ENCODE measurements around the gene SFN. TPM values are rescaled to one million over a fixed set of nuclear protein-coding genes. Genes with fewer than 3 reads are reported as not detected.
"Not testable (repeated sequence)": the region's sequence is repeated elsewhere in the genome, so short reads cannot be mapped to it uniquely, and the experiment has no call there.

The SFN gene
- total RNA-seq, 1 donor from 2014 or later, result 0.21 TPM

GRCh38 chr1:26831546-26832248 is 31.3 kb upstream of the SFN start:
- Histone ChIP-seq H2AFZ (replicated peaks) (no peak overlapping the region), H4K20me1 (ENCODE audit: low read depth) (peaks cover 61% of the 10 kb centered on the region), H3K9ac (no peak overlapping the region), H3K4me2 (no peak overlapping the region), H3F3A (ENCODE audit: low read depth) (peaks cover 23% of the 10 kb centered on the region), H3K4me1 (peaks cover 23% of the 10 kb centered on the region), H3K79me2 (ENCODE audit: low read depth) (peaks cover 51% of the 10 kb centered on the region), H3K4me3 (no peak overlapping the region), H3K9me3 (ENCODE audit: low read depth) (no peaks in the 10 kb centered on the region), H3K27ac (no peak overlapping the region), H3K27me3 (no peaks in the 10 kb centered on the region), H3K36me3 (no peaks in the 10 kb centered on the region)
- TF ChIP-seq EZH2 (IDR thresholded peaks at IDR 0.05), result no peak
- no peak for TF ChIP-seq EZH2phosphoT487 (IDR thresholded peaks at IDR 0.05)
- no peak for TF ChIP-seq CTCF (IDR thresholded peaks at IDR 0.05)
- Mint-ChIP-seq H3K27me3 (ENCODE audit: insufficient read depth, low read depth) (peaks cover 10% of the 10 kb centered on the region), H3K9me3 (no peaks in the 10 kb centered on the region), H3K4me1 (peaks cover 36% of the 10 kb centered on the region), H3K27ac (no peak overlapping the region), H3K36me3 (peaks cover 27% of the 10 kb centered on the region), H3K4me3 (no peak overlapping the region)
- no peak for DNase-seq (ENCODE audit: low spot score)

- Histone ChIP-seq H3K4me3 (no peak overlapping the region), H4K20me1 (ENCODE audit: low read depth) (peaks cover 58% of the 10 kb centered on the region), H3K79me2 (ENCODE audit: low read depth) (peaks cover 45% of the 10 kb centered on the region), H2AFZ (replicated peaks) (no peak overlapping the region), H3F3A (ENCODE audit: low read depth) (peaks cover 21% of the 10 kb centered on the region), H3K4me1 (peaks cover 21% of the 10 kb centered on the region), H3K36me3 (no peaks in the 10 kb centered on the region), H3K4me2 (no peak overlapping the region), H3K27me3 (no peaks in the 10 kb centered on the region), H3K27ac (no peak overlapping the region), H3K9ac (no peak overlapping the region), H3K9me3 (ENCODE audit: low read depth) (no peaks in the 10 kb centered on the region)
- Mint-ChIP-seq H3K4me3 (no peak overlapping the region), H3K36me3 (peaks cover 27% of the 10 kb centered on the region), H3K9me3 (no peaks in the 10 kb centered on the region), H3K4me1 (peaks cover 34% of the 10 kb centered on the region), H3K27ac (no peak overlapping the region), H3K27me3 (ENCODE audit: insufficient read depth, low read depth) (peaks cover 9% of the 10 kb centered on the region)
- no peak for TF ChIP-seq EZH2 (IDR thresholded peaks at IDR 0.05)
- no peak for TF ChIP-seq CTCF (IDR thresholded peaks at IDR 0.05)
- no peak for TF ChIP-seq EZH2phosphoT487 (IDR thresholded peaks at IDR 0.05)
- DNase-seq (ENCODE audit: low spot score), result no peak
These were observed 30.5 kb upstream of the SFN start for GRCh38 chr1:26832249-26832960.

GRCh38 chr1:26833432-26834405 is 29.2 kb upstream of the SFN start:
- Mint-ChIP-seq H3K9me3 (no peaks in the 10 kb centered on the region), H3K4me3 (peak overlapping the region; percentile 47), H3K4me1 (peaks cover 22% of the 10 kb centered on the region), H3K27me3 (ENCODE audit: insufficient read depth, low read depth) (peaks cover 2% of the 10 kb centered on the region), H3K36me3 (peaks cover 27% of the 10 kb centered on the region), H3K27ac (peak overlapping the region; percentile 55)
- TF ChIP-seq EZH2phosphoT487 (IDR thresholded peaks at IDR 0.05), result no peak
- TF ChIP-seq CTCF (IDR thresholded peaks at IDR 0.05), result no peak
- TF ChIP-seq EZH2 (IDR thresholded peaks at IDR 0.05), result no peak
- Histone ChIP-seq H3K36me3 (no peaks in the 10 kb centered on the region), H3K4me1 (peaks cover 8% of the 10 kb centered on the region), H3K27me3 (no peaks in the 10 kb centered on the region), H3K79me2 (ENCODE audit: low read depth) (peaks cover 32% of the 10 kb centered on the region), H3K9ac (no peak overlapping the region), H4K20me1 (ENCODE audit: low read depth) (peaks cover 46% of the 10 kb centered on the region), H3K9me3 (ENCODE audit: low read depth) (no peaks in the 10 kb centered on the region), H2AFZ (replicated peaks) (no peak overlapping the region), H3K27ac (peak overlapping the region; percentile 41), H3K4me2 (no peak overlapping the region), H3F3A (ENCODE audit: low read depth) (peaks cover 12% of the 10 kb centered on the region), H3K4me3 (no peak overlapping the region)
- DNase-seq (ENCODE audit: low spot score), result peak; percentile 65

GRCh38 chr1:26837665-26838064 is 25.3 kb upstream of the SFN start:
- peaks cover 28% of the 10 kb centered on the region for H3K36me3 Mint-ChIP-seq
- H3K9me3 Mint-ChIP-seq, H3K4me1 ChIP-seq: not testable (repeated sequence)

More at GRCh38 chr1:26837665-26838064, 25.3 kb upstream of the SFN start:
- H3K27ac ChIP-seq; H3F3A ChIP-seq (ENCODE audit: low read depth); H3K27ac Mint-ChIP-seq; H3K9ac ChIP-seq; H3K27me3 Mint-ChIP-seq (ENCODE audit: insufficient read depth, low read depth); H3K9me3 ChIP-seq (ENCODE audit: low read depth); H3K27me3 ChIP-seq; H4K20me1 ChIP-seq (ENCODE audit: low read depth); H3K36me3 ChIP-seq; H3K4me3 Mint-ChIP-seq; H3K4me3 ChIP-seq; H2AFZ ChIP-seq (replicated peaks); H3K4me2 ChIP-seq; DNase-seq (ENCODE audit: low spot score); H3K79me2 ChIP-seq (ENCODE audit: low read depth): not testable (repeated sequence)
- peaks cover 13% of the 10 kb centered on the region for H3K4me1 Mint-ChIP-seq

Measured in neural progenitor cell (in vitro differentiated cells).